GM18499 (cell line): ENCODE data around the gene ARHGAP8.

Experiments
- ATAC-seq: cut with Tn5 transposase; IDR thresholded peaks from one replicate; pipeline ENCODE4 v1.9.1; 2021; ENCODE audit warnings: moderate number of reproducible peaks; ENCODE audit not compliant: insufficient read depth, unreplicated experiment

Gene ARHGAP8

GRCh38 chr22:44724416-44724815 lies 28.0 kb upstream of the ARHGAP8 start:
- ATAC-seq: no peak

DNA sequence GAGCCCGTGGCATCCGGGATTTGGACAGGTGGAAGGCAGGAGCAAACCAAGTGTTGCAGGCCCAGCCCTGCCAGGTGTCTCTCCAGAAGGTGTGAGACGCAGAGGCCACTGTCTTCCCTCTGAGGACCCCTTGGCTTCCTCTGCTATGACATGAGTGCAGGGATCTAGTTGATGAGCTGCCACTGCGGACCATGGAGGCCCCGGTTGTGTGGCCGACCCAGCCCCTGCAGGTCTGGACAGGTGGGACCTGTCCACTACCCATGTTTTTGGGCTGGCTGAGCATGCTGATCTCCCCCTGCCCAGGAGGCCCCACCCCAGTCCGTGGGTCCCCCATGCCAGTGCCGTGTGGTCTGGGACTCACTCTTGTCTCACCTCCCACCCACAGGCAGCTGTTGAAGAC lies 27.5 kb upstream of the ARHGAP8 start:
- no peak for ATAC-seq

- no peak for ATAC-seq
Observed at GRCh38 chr22:44726439-44726838, 25.9 kb upstream of the ARHGAP8 start.

DNA sequence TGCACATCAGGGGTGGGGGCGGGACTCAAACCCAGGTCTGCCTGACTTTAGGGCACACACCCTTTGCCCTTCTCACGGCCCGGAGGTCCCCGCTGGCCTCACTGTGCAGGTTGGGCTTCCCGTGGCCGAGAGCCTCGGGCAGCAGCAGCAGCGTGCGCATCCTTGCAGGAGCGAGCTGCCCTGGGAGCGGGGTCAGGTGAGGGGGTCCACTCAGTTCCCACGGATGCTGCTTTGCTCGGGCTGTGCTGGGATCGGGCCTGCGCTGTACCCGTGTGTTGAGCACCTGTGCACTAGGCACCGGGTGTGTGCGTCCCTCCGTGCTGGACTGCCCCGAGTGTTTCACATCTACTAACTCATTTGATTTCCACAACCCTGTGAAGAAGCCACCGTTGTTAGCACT lies 25.2 kb upstream of the ARHGAP8 start:
- no peak for ATAC-seq

- no peak for ATAC-seq
Observed at GRCh38 chr22:44727709-44728108, 24.7 kb upstream of the ARHGAP8 start.

- no peak for ATAC-seq
Observed at GRCh38 chr22:44728761-44729324, 23.5 kb upstream of the ARHGAP8 start.

- no peak for ATAC-seq
Observed at GRCh38 chr22:44729391-44730021, 22.9 kb upstream of the ARHGAP8 start.

- ATAC-seq: no peak
Observed at GRCh38 chr22:44730022-44730393, 22.4 kb upstream of the ARHGAP8 start.

GRCh38 chr22:44730490-44731356 lies 21.7 kb upstream of the ARHGAP8 start:
- no peak for ATAC-seq

DNA sequence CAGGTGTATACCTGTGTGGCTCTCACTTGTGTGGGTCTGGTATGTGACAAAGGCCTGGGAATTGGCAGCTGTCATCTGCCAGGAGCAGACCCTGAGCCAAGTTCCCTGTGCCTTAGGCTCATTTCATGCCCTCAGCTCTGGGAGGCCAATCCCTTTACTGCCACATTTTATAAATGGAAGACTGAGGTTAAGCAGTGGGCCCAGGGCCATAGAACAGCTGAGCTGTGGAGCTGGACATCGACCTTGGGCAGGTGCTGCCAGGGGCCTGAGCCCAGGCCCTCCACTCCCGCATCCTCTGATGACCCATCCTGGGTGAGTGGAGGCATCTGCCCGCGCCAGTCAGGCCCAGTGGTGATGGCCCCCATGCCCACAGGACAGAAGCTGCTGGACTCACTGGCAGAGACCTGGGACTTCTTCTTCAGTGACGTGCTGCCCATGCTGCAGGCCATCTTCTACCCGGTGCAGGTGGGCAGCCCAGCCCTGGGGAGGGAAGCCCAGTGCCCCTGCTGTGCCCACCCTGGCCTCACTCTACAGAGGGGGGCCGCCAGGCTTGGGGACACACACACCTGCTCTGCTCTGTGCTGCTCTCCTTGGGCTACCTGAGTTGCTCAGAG lies 20.9 kb upstream of the ARHGAP8 start:
- no peak for ATAC-seq

- no peak for ATAC-seq
Observed at GRCh38 chr22:44732017-44732561, 20.3 kb upstream of the ARHGAP8 start.

DNA sequence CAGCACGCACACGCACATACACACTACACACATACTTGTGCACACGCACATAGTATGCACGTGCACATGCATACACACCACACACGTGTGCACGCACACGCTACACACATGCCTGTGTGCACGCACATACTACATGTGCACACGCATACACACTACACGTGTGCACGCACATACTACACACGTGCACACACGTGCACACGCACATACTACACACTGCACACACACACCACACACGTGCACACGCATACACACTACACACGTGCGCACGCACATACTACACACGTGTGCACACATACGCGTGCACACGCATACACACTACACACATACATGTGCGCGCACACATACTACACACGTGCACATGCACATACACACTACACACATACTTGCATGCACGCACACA lies 19.7 kb upstream of the ARHGAP8 start:
- ATAC-seq: no peak

DNA sequence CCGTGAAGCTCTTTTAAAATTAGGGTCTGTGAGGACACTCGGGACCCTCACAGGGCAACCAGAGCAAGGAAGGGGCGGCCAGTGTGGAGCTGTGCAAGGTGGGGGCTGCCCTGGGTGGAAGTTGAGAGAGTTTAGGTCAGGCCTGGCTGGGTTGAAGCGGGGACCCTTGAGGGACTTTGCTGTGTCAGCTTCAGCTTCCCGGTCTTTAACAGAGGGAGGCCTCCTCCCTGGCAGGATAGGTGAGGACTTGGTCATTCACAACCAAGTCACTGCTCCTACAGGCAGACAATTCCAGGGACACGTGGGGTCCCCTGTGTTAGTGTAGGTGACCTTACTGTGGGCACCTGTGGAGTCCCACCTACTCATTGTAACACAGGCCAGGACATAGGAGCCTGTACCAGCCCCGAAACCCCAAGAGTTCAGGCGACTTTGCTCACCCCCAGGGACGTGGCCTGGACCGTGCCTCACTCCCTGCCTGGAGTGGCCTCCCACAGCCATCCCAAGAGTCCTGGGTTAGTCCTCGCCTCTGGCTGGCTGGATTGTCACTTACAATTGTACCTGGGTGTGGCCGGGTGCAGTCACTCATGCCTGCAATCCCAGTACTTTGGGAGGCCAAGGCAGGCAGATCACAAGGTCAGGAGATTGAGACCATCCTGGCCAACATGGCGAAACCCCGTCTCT lies 18.8 kb upstream of the ARHGAP8 start:
- ATAC-seq: no peak

- no peak for ATAC-seq
Observed at GRCh38 chr22:44734278-44734677, 18.1 kb upstream of the ARHGAP8 start.

- ATAC-seq: no peak
Observed at GRCh38 chr22:44734801-44735517, 17.4 kb upstream of the ARHGAP8 start.

DNA sequence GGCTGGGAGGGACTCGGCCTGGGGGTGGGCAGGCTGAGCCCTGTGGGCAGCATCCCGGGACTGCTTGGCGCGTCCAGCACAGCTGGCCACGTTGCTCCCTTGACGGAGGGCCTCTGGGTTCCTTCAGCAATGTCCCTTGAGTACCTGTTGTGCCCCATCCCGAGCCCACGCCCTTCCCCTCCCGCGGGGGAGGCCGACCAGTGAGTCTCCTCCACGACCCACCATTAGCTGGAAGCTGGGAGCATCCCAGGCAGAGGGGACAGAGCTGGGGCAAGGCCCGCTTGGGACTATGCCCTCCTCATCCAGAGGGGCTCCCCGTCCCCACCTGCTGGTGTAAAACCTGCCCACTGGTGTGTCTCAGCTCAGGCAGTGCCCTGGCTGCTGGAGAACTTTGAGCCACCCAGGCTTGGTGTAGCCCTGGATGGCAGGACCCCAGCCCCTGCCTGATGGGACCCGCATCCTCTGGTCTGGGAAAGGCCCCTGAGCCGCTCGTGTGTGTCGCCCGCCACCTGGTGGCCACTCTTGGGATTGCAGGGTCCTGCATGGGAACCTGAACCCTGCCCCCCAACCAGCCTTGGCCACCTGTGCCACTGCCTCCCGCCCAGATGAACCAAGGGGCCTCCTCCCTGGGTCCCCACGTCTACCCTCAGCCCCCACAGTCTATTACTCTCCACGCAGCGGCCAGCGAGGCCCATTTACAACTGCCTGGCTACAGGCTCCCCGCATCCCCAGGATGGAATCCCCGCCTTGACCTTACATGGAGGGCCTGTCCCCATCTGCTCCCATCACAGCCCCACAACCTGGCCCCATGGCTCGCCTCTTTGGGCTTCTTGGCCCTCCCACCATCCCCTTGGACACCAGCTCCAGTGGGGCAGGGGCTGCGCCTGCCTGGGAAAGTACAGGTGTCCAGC lies 16.6 kb upstream of the ARHGAP8 start:
- no peak for ATAC-seq

DNA sequence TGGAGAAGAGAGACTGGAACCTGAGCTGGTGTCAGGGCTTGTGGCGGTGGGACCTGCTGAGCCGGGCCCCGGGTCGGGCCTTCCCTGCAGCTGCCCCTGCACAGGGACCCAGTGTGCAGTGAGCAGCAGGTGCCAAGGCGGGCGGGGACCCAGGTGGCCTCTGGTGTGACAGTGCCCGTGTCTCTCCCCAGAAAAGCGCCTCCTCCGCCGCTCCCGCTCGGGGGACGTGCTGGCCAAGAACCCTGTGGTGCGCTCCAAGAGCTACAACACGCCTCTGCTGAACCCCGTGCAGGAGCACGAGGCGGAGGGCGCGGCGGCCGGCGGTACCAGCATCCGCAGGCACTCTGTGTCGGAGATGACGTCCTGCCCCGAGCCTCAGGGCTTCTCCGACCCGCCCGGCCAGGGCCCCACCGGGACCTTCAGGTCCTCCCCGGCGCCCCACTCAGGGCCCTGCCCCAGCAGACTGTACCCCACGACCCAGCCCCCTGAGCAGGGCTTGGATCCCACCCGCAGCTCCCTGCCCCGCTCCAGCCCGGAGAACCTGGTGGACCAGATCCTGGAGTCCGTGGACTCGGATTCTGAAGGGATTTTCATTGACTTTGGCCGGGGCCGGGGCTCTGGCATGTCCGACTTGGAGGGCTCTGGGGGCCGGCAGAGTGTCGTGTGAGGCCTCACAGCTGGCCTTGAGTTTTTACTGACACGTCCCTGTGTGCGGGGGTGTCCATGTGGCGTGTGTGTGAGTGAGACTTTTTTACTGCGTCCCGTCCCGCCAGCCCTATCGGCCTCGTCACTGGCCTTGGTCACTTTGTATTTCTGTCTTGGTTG lies 15.6 kb upstream of the ARHGAP8 start:
- ATAC-seq: no peak
